G401 (cell line): ENCODE data around the gene KCTD21. TPM values are rescaled to one million over a fixed set of nuclear protein-coding genes. Genes with fewer than 3 reads are reported as not detected.
"Not testable (repeated sequence)": the region's sequence is repeated elsewhere in the genome, so short reads cannot be mapped to it uniquely, and the experiment has no call there.

Experiments used
- DNase-seq: peaks from one replicate; pipeline ENCODE4 v3.0.0-alpha.2; 2015; ENCODE audit warnings: low spot score
- in situ Hi-C: cut with HindIII; loops from 2 replicates; pipeline ENCODE4 v1.10.0; 2016; ENCODE audit warnings: low sequenced_read_pairs, mixed read lengths
- total RNA-seq: library from RNA; depleted of rRNA; stranded (reverse); fragments of >200 nt; shearing (Covaris generic); gene quantifications from 2 replicates; pipeline ENCODE4 v1.2.3, GENCODE V29; 2014; rRNA removed

KCTD21 gene, protein sequence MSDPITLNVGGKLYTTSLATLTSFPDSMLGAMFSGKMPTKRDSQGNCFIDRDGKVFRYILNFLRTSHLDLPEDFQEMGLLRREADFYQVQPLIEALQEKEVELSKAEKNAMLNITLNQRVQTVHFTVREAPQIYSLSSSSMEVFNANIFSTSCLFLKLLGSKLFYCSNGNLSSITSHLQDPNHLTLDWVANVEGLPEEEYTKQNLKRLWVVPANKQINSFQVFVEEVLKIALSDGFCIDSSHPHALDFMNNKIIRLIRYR
- total RNA-seq: 3.1 and 4.3 TPM in 2 replicates

DNA sequence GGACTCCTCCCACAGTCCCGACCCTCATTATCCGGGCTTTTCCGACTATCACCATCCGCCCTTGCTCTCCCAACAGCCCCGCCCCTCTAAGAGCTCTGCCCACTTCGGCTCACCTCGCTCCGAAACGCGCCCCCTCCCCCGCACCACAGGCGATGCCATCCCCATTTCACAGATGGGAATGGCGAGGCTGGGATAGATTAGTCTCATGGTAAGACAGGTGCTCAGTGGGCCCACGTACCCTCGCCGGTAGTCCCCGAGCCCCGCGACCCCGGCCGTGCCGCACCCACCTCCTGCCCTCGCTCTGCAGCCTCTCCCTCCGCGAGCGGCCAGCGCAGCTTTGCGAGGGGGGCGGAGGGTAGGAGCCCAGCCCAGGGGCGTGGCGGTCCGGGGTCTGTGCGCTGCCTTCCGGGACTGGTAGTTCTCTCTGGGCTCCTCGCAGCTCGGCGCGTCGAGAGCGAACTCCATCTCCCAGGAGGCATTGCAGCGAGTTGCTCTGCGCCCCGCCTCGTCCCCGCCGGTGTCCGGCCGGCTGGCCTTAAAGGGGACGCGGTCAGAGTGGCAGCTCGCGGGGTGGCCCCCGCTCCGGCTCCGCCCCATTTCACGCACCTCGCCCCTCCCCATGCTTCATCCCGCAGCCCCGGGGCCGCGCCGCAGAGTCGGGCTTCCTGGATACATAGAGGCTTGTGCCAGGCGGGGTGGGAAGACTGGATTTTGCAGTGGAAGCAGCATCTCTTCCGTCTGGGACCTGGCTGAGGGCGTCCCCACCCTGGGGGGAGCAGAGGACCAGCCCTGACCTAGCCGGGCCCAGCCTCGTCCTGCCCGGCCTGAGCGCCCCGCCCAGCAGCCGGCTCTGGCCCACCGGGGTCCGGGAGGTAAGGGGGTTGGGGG, at the start of gene KCTD21, which contains the start of gene USP35:
Gene KCTD21 (minus strand): TSS at position 341 of the 888 bp plus-strand sequence. CDS start 14,072 bp downstream, outside the sequence.
Gene USP35 (plus strand): TSS at position 634 of the 888 bp plus-strand sequence. CDS start 7,327 bp downstream, outside the sequence.
- DNase-seq: peak; percentile 98
- in situ Hi-C loops: no loop called here

DNA sequence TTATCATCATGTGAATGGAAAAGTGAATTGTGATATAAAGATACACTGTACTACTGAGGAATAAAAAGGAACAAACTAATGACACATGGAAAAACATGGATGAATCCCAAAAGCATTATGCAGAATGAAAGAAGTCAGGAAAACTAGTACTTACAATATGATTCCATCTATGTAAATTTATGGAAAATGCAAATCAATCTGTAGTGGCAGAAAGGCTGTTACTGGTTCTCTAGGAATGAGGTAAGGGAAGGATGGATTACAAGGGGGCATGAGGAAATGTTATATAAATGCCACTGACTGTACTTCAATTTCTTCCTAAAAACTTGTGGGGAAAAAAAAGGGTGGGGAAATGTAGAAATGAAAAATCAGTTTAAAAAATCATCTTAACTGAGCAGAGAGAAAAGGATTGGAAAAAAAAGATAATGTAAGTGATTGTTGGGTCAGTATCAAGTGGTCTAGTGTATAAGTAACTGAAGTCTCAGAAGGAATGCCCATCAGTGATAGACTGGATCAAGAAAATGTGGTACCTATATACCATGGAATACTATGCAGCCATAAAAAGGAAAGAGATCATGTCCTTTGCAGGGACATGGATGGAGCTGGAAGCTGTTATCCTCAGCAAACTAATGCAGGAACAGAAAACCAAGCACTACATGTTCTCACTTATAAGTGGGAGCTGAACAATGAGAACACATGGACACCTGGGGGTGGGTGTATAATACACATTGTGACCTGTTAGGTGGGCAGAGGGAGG, 49.0 kb upstream of the KCTD21 start:
- no peak for DNase-seq
- in situ Hi-C loops: no loop called here

DNA sequence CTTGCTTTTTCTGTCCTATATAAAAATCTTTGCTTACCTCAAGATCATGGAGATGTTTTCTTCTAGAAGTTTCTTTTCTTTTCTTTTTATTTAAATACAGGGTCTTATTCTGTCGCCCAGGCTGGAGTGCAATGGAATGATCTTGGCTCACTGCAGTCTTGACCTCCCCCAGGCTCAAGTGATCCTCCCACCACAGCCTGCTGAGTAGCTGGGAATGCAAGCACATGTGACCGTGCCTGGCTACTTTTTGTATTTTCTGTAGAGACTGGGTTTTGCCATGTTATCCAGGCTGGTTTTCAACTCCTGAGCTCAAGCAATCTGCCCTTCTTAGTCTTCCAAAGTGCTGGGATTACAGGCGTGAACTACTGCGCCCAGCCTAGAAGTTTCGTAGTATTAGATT, 45.6 kb upstream of the KCTD21 start:
- in situ Hi-C loops: no loop called here
- DNase-seq: no peak

DNA sequence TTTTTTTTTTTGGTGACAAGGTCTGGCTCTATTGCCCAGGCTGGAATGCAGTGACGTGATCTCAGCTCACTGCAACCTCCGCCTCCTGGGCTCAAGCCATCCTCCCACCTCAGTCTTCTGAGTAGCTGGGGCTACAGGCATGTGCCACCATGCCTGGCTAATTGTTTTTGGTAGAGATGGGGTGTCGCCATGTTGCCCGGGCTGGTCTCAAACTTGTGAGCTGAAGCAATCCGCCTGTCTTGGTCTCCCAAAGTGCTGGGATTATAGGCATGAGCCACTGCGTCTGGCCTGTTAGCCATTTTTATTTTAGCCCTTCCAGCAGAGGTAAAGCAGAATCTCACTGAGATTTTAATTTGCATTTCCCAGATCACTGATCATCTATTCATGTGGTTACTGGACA, 44.6 kb upstream of the KCTD21 start:
- in situ Hi-C loops, DNase-seq: not testable (repeated sequence)

DNA sequence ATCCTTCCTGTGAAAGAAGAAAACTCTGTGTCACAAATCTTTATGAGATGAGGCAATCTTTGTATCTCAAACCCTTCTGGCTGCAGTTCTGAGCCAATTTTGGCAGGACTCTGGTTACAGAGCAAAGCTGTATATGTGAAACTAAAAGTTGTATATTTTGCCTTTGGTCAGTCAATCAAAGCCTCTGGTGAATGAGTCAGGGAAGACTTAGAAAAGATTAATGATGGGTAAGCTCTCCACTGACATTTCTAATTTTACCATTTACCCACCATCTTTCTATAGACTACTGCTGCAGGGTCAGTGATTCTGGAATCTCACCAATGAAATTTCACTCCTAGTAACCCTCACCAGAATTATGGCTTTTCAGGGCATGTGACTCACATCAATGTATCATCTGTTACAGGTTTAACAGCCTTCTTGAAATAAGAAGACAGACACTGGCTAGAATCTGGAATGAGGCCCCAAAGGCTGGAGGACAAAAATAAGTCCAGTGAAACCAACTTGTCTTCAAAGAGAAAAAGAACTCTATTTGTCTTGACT, 43.6 kb upstream of the KCTD21 start:
- in situ Hi-C loops: no loop called here
- no peak for DNase-seq

DNA sequence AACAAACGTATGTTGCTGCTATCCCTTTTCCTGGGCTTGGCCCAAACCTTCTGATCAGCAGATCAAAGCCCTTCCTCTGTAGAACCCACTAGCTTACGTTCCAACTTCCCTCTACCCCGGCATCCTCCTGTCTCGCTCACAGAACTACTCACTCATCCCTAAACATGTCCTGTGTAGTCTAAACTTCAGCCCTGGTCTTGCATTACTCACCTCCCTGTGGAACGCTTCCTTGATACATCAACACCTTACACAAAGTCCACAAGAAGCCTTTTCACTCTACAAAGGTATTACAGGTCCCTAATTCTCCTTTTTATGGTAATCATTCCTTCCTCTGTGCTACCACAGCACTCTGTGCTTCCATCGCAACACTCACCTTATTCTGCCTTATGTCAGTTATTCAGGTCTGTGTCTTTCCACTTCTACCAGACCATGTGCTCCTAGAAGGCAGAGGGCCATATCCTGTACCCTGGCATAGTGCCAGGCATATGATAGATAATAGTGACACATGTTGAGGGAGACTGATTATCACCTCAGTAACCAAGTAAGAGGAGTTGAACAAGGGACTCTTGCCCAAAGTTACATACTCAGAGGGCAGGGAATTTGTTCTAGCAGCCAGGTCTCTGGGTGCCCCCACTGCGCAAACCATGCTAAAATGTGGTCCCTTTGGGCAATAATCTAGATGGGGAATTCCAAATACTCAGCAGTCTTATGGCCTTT, 41.9 kb upstream of the KCTD21 start:
- in situ Hi-C loops: no loop called here
- no peak for DNase-seq

DNA sequence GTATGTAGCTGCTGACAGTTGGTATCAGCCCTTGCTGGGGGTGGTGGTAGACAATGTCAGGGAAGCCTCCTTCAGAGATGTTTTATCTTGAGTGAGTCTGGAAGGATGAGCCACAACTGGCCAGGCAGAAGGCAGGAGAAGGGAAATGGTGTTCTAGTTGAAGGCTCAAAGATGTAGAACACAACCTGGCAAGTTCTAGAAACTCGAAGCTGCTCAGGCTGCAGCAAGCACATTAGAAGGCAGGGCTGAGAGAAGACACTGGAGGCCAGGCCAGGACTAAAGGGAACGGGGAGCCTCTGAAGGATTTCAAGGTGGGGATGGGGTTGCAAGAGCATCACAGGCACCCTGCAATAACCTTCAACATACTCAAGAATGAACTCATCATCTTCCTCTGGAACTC, 40.7 kb upstream of the KCTD21 start:
- in situ Hi-C loops: no loop called here
- DNase-seq: no peak

DNA sequence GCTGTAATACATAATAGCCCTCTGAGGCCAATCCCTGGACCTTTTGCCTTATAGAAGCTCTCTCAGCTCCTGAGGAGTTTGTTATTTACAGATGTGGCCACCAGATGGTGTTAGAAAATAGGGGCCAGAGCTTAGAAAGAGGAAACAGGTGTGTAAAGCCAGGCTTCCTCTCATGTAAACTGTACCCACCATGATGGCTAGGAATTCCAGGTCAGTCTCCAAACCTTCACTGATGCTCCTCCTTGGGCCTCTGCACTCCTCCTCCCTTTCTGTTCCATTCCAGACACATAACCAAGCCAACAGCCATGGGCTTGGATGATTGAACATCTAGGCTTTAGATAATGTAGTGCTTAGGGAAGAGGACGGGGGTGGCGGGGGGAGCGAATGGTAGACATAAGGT, 40.0 kb upstream of the KCTD21 start:
- peak; percentile 35 for DNase-seq
- in situ Hi-C loops: no loop called here

DNA sequence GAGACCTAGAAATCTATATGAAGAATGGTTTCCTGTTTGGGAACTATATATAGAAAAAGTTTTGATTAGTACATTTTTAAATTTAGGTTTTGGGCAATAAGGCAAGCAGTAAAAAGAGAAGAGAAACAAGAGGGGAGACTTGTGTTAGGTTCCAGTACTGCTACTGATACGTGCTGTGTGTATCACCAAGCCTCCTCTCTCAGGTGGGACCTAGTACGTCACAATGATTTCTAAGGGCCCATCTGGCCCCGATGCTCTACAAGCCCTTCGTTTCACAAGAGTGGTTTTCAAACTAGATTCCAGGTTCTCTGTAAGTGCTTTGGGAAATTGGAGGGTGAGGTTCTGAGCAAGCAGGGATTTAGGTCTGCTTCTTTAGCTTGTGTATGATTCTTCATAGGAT, 39.5 kb upstream of the KCTD21 start:
- in situ Hi-C loops: no loop called here
- no peak for DNase-seq

DNA sequence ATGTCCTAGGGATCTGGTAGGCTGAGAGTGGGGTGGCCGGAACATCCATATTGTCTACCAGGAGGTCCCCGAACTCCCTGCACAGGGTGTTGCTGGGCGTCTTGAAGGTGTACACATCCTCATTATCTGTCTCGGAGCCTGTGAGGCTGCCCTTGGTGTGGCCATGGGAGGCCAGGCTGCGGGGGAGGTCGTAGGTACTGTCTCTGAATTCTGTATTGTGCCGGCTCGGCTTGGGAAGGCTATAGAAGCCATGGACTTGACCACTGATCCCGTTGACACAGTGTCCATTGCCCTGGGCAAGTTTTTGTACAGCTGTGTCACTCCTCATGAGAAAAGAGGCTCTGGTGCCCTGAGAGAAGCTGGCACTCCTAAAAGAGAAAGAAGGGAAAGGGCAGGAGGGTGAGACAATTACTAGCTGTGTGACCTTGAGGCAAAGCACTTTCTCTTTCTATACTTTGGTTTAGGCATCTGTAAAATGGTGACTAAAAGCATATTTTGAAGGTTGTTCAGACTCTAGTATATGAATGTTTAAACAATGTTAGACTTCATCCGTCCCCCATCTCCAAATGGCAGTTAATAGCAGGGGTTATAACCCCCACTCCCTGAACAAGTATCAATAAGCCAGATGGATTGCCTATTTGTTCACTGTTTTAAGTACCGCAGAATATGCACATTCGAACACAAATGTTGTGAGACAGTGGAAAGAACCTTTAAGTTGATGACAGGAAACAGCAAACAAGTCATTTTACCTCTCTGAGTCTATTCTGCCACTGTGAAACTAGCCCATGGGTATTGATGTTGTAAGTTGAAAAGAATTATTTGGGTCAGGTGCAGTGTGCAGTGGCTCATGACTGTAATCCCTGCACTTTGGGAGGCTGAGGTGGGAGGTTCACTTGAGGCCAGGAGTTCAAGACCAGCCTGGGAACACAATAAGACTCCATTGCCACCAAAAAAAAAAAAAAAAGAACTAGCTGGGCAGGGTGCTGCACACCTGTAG, 38.6 kb upstream of the KCTD21 start:
- in situ Hi-C loops: no loop called here
- DNase-seq: no peak

DNA sequence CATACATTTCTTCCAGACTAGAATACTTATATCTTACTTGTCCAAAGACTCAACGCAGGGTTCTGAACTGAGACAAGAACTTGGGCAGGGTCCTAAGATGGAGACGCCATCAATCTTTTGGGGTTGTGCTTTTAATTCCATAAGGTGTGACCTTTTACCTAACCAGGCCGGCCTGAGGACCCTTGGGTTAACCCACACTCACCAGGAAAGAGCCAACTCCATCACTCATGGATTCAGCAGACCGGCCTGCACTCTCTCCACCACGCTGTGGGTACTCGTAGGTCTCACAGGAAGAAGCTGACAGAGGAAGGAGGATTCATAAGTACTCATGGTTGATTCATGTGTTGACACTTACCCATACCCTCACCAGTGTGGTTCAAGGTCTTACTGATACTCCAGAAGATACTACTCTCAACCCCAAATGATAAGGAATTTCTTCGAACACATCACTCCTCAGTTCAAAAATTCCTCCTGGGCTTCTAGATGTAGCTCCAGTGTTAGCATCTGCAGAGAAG, 36.5 kb upstream of the KCTD21 start:
- no peak for DNase-seq
- in situ Hi-C loops: no loop called here

DNA sequence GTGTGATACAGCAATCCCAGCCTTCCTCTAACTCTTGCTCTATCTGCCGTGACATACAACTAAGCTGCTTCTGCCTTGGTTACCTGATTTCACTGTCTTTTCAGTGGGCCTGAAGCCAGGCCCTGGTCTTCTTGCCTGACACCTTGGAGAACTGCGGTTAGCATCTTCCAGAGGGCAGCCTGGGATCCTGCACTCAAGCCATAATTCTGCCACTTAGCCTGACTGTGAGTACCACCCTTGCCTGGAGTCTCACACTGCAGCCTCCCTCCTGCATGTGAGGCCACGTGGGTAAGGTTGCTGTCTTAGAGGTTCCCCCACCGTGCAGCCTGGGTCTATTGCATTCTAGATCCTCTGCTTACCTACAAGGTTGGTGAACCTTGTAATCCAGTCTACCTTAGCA, 36.1 kb upstream of the KCTD21 start:
- no peak for DNase-seq
- in situ Hi-C loops: no loop called here

DNA sequence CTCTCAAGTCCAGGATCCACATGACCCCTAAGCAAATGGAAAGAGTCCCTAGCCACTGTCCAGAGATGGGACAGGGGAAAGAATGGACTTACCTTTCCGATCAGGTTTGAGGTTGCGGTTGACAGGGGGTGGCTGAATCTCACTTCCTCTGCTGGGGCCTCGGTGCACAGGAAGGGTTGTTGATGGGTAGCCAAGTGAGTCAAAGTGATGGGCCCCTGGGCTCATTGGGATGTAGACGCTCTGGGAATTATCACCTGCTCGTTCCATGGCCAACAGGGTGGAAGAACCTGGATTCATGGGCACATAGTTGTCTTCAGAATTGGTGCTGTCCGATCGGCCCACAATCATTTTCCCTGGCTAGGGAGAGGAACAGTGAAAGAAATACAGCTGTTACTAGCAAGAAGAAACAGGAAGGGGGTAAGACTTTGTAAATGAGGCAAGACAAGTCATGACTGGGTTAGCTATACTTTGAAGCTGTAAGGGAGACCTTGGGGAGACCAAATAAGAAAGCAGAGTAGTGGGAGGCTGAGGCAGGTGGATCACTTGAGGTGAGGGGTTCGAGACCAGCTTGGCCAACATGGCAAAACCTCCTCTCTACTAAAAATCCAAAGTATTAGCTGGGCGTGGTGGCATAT, 35.0 kb upstream of the KCTD21 start:
- in situ Hi-C loops: no loop called here
- DNase-seq: no peak

DNA sequence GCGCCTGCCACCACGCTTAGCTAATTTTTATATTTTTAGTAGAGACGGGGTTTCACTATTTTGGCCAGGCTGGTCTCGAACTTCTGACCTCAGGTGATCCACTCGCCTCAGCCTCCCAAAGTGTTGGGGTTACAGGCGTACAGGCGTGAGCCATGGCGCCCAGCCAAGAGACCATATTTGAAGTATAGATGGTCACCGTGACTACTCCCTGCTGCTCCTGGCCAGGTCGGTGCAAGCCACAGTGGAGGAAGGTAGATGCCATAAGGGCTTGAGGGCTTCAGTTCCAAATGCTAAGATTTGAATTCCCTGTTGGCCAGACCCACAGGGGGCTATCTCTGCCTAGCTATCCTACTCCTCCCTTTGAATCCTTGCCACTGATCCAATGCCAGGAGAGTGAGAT, 34.3 kb upstream of the KCTD21 start:
- DNase-seq, in situ Hi-C loops: not testable (repeated sequence)

DNA sequence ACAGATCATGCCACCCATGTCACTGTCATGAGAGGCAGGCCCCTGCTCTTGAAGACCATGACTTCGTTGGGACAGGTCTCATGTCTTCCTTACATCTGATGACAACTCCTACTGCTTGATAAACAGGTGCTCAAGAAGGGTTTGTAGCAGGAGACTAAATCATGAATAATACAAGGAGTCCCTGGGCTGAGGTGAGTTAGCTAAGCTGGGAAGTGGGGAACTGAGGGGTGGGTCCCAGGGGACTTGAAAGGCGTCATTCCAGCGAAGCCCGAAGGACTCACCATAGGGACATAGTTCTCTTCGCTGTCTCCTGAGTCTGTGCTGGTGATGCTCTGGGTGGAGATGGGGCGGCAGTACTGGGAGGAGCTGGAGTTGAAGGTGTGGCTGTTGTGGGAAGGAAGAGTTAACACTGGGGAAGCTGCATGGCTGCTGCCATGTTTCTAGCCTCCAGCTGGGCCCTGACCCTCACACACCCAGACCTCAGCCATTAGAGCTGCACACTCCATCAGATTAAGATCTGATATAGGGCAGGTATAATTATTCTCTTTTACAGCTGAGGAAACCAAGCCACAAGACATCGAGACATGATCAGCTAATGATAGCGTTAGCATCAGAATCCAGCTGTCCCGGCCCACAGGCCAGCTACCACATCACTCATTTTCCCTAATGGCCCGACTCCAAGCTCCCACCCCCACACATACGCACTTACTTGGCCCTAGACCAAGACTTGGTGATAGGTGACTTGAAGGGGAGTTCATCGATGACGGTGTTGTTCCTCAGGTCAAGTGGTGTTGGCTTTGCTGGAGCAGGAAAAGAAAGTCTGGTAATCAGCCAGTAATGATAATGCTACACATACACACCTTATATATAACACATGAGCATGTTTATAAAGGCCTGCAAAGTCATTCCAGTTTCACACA, 33.2 kb upstream of the KCTD21 start:
- no peak for DNase-seq
- in situ Hi-C loops: no loop called here
